ENCODE measurements around the gene HDAC1. TPM values are rescaled to one million over a fixed set of nuclear protein-coding genes. Genes with fewer than 3 reads are reported as not detected.

Gene HDAC1
- total and polyA plus RNA-seq, 2 of the 13 experiments (the other 11 are each of a cell fraction or from before 2014, with no cell fraction given) = 93.5 to 189 TPM

DNA sequence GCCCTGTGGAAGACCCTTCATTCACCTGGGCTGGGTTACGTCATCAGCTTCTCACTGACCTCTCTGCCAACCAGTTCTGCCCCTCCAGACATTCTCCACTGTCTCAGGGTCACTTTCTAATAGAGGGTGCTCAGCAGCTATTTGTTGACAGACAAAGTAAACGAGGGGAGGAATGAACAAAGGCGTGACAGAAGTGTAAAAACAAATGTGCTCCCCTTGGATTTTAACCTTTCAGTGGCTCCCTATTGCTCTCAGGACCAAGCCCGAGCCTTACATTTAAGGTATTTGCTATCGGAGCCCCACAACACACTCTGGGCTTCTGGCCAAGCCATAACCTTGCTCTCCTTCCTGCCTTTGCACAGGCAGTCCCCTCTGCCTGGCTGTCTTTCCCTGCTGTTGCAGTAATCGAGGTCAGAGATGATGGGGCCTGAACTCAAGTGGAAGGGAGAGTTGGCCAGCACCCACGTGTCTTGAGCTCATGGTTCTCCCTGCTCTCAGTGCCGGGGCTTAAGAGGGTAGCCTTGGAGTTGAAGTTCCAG is 53.5 kb downstream of the HDAC1 start (continued):
- TF ChIP-seq, protein P1, sequence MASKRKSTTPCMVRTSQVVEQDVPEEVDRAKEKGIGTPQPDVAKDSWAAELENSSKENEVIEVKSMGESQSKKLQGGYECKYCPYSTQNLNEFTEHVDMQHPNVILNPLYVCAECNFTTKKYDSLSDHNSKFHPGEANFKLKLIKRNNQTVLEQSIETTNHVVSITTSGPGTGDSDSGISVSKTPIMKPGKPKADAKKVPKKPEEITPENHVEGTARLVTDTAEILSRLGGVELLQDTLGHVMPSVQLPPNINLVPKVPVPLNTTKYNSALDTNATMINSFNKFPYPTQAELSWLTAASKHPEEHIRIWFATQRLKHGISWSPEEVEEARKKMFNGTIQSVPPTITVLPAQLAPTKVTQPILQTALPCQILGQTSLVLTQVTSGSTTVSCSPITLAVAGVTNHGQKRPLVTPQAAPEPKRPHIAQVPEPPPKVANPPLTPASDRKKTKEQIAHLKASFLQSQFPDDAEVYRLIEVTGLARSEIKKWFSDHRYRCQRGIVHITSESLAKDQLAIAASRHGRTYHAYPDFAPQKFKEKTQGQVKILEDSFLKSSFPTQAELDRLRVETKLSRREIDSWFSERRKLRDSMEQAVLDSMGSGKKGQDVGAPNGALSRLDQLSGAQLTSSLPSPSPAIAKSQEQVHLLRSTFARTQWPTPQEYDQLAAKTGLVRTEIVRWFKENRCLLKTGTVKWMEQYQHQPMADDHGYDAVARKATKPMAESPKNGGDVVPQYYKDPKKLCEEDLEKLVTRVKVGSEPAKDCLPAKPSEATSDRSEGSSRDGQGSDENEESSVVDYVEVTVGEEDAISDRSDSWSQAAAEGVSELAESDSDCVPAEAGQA (IDR thresholded peaks at IDR 0.05; ENCODE audit: low read depth) = no peak
- TF ChIP-seq, protein P1 (CRISPR knock-in tag; IDR thresholded peaks at IDR 0.05; ENCODE audit: borderline replicate concordance) = no peak
- no peak for TF ChIP-seq MYNN (CRISPR knock-in tag; IDR thresholded peaks at IDR 0.05; ENCODE audit: low read depth)
- no peak for TF ChIP-seq GATA4 (IDR thresholded peaks at IDR 0.05; ENCODE audit: borderline replicate concordance, low read depth)
- TF ChIP-seq DNMT1 (CRISPR knock-in tag; IDR thresholded peaks at IDR 0.05) = no peak
- no peak for TF ChIP-seq ZNF124 (CRISPR knock-in tag; IDR thresholded peaks at IDR 0.05)
- TF ChIP-seq ZBTB20 (CRISPR knock-in tag; IDR thresholded peaks at IDR 0.05; ENCODE audit: borderline replicate concordance, low read depth) = no peak
- TF ChIP-seq EP300 (IDR thresholded peaks at IDR 0.05; ENCODE audit: low read depth in 2 of 2, low read length in 2 of 2) = peak in 1 of 2 experiments; percentile 5; a peak in 1 of 4 replicates
- TF ChIP-seq EP300 (CRISPR knock-in tag; IDR thresholded peaks at IDR 0.05; ENCODE audit: borderline replicate concordance) = no peak
- TF ChIP-seq ZNF772 (CRISPR knock-in tag; IDR thresholded peaks at IDR 0.05) = no peak
- TF ChIP-seq, protein P2, sequence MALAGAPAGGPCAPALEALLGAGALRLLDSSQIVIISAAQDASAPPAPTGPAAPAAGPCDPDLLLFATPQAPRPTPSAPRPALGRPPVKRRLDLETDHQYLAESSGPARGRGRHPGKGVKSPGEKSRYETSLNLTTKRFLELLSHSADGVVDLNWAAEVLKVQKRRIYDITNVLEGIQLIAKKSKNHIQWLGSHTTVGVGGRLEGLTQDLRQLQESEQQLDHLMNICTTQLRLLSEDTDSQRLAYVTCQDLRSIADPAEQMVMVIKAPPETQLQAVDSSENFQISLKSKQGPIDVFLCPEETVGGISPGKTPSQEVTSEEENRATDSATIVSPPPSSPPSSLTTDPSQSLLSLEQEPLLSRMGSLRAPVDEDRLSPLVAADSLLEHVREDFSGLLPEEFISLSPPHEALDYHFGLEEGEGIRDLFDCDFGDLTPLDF (CRISPR knock-in tag; IDR thresholded peaks at IDR 0.05) = no peak
- TF ChIP-seq ZSCAN21 (CRISPR knock-in tag; IDR thresholded peaks at IDR 0.05; ENCODE audit: borderline replicate concordance) = 0 out of 2 replicates have a peak, but pooled peaks have one; percentile 49
- peak; percentile 32; the same call in 1 of the 2 replicates for TF ChIP-seq ELF1 (CRISPR knock-in tag; IDR thresholded peaks at IDR 0.05)
- TF ChIP-seq ARNTL (CRISPR knock-in tag; IDR thresholded peaks at IDR 0.05) = 0 out of 2 replicates have a peak, but pooled peaks have one; percentile 16
- no peak for TF ChIP-seq CAMTA2 (CRISPR knock-in tag; IDR thresholded peaks at IDR 0.05; ENCODE audit: borderline replicate concordance)
- no peak for TF ChIP-seq NFE2L2 (IDR thresholded peaks at IDR 0.05; ENCODE audit: low read length)
- TF ChIP-seq TAF1 (CRISPR knock-in tag; IDR thresholded peaks at IDR 0.05) = no peak
- TF ChIP-seq SMARCC2 (IDR thresholded peaks at IDR 0.05) = no peak
- TF ChIP-seq ZFY (CRISPR knock-in tag; IDR thresholded peaks at IDR 0.05) = peak; percentile 53; the same call in 1 of the 2 replicates
- TF ChIP-seq TOE1 (CRISPR knock-in tag; IDR thresholded peaks at IDR 0.05) = no peak
- TF ChIP-seq XBP1 (CRISPR knock-in tag; IDR thresholded peaks at IDR 0.05) = no peak
- TF ChIP-seq, protein P3, sequence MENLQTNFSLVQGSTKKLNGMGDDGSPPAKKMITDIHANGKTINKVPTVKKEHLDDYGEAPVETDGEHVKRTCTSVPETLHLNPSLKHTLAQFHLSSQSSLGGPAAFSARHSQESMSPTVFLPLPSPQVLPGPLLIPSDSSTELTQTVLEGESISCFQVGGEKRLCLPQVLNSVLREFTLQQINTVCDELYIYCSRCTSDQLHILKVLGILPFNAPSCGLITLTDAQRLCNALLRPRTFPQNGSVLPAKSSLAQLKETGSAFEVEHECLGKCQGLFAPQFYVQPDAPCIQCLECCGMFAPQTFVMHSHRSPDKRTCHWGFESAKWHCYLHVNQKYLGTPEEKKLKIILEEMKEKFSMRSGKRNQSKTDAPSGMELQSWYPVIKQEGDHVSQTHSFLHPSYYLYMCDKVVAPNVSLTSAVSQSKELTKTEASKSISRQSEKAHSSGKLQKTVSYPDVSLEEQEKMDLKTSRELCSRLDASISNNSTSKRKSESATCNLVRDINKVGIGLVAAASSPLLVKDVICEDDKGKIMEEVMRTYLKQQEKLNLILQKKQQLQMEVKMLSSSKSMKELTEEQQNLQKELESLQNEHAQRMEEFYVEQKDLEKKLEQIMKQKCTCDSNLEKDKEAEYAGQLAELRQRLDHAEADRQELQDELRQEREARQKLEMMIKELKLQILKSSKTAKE (CRISPR knock-in tag; IDR thresholded peaks at IDR 0.05; ENCODE audit: borderline replicate concordance) = peak; percentile 73; the same call in 1 of the 2 replicates
- no peak for TF ChIP-seq HNRNPH1 (optimal IDR thresholded peaks at IDR 0.05; ENCODE audit: low read depth, low read length)

All from HepG2 (cell line).